ENCODE results near the gene ZHX3. TPM values are rescaled to one million over a fixed set of nuclear protein-coding genes. Genes with fewer than 3 reads are reported as not detected.

The ZHX3 gene
- polyA plus RNA-seq, 3 donors: 0.58 to 3.2 (median 1.1) TPM

GRCh38 chr20:41358230-41358629 lies 40.7 kb upstream of the ZHX3 start:
- TF ChIP-seq, protein P1, sequence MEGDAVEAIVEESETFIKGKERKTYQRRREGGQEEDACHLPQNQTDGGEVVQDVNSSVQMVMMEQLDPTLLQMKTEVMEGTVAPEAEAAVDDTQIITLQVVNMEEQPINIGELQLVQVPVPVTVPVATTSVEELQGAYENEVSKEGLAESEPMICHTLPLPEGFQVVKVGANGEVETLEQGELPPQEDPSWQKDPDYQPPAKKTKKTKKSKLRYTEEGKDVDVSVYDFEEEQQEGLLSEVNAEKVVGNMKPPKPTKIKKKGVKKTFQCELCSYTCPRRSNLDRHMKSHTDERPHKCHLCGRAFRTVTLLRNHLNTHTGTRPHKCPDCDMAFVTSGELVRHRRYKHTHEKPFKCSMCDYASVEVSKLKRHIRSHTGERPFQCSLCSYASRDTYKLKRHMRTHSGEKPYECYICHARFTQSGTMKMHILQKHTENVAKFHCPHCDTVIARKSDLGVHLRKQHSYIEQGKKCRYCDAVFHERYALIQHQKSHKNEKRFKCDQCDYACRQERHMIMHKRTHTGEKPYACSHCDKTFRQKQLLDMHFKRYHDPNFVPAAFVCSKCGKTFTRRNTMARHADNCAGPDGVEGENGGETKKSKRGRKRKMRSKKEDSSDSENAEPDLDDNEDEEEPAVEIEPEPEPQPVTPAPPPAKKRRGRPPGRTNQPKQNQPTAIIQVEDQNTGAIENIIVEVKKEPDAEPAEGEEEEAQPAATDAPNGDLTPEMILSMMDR (IDR thresholded peaks at IDR 0.05): no peak
- no peaks in the 10 kb centered on the region for H3K4me1 ChIP-seq (ENCODE audit: control insufficient read depth in 1 of 2, insufficient read depth in 2 of 2, low read length in 2 of 2)
- no peak overlapping the region for H3K4me2 ChIP-seq (replicated peaks; ENCODE audit: extremely low read depth, low read length, poor library complexity, severe bottlenecking)
- H4K20me1 ChIP-seq (ENCODE audit: insufficient read depth, low read length): no peaks in the 10 kb centered on the region
- peaks cover 7 to 13% (median 7%) of the 10 kb centered on the region in 3 donors for H3K27me3 Mint-ChIP-seq (ENCODE audit: low read depth in 3 of 3)
- intact Hi-C loops (cut with micrococcal nuclease): no loop called here
- H3K9me3 ChIP-seq (replicated peaks in 1 of 2; ENCODE audit: control insufficient read depth in 1 of 2, insufficient read depth in 1 of 2, low read length in 2 of 2): no peaks in the 10 kb centered on the region
- H3K79me2 ChIP-seq (ENCODE audit: insufficient read depth, low read length): no peaks in the 10 kb centered on the region
- H3K9ac ChIP-seq (ENCODE audit: insufficient read depth, low read length, poor library complexity, severe bottlenecking): no peak overlapping the region
- H3K36me3 ChIP-seq (replicated peaks in 1 of 2; ENCODE audit: control insufficient read depth in 1 of 2, insufficient read depth in 2 of 2, low read length in 2 of 2): no peaks in the 10 kb centered on the region
- H3K27ac ChIP-seq (ENCODE audit: low read depth in 1 of 2, low read length in 2 of 2): no peak overlapping the region
- no peak for DNase-seq
- H3K4me3 Mint-ChIP-seq: no peak overlapping the region
- no peaks in the 10 kb centered on the region for H3K36me3 Mint-ChIP-seq
- H3K4me1 Mint-ChIP-seq: no peaks in the 10 kb centered on the region
- peaks cover 0 to 4% (median 0%) of the 10 kb centered on the region in 7 donors for H3K9me3 Mint-ChIP-seq
- no peak overlapping the region for H3K27ac Mint-ChIP-seq
- no peaks in the 10 kb centered on the region for H3K27me3 ChIP-seq (ENCODE audit: control insufficient read depth in 2 of 2, insufficient read depth in 2 of 2, low read length in 2 of 2)
- H3K4me3 ChIP-seq (replicated peaks in 1 of 3; ENCODE audit: low read depth in 2 of 3, low read length in 3 of 3): no peak overlapping the region
- 95% methylated on average over 9 of the region's 9 CpGs for WGBS (ENCODE audit: insufficient coverage)
- no peak overlapping the region for H2AFZ ChIP-seq (ENCODE audit: insufficient read depth, low read depth, low read length, poor library complexity, severe bottlenecking)

GRCh38 chr20:41357424-41358163 lies 40.1 kb upstream of the ZHX3 start:
- H4K20me1 ChIP-seq (ENCODE audit: insufficient read depth, low read length): no peaks in the 10 kb centered on the region
- H3K4me3 ChIP-seq (replicated peaks in 1 of 3; ENCODE audit: low read depth in 2 of 3, low read length in 3 of 3): no peak overlapping the region
- H3K9me3 ChIP-seq (replicated peaks in 1 of 2; ENCODE audit: control insufficient read depth in 1 of 2, insufficient read depth in 1 of 2, low read length in 2 of 2): no peaks in the 10 kb centered on the region
- 98% methylated on average over 7 of the region's 11 CpGs for WGBS (ENCODE audit: insufficient coverage)
- TF ChIP-seq, protein P1 (IDR thresholded peaks at IDR 0.05): no peak
- Mint-ChIP-seq H3K4me1 (no peaks in the 10 kb centered on the region), H3K9me3 (peaks cover 0 to 4% (median 0%) of the 10 kb centered on the region in 7 donors), H3K27ac (no peak overlapping the region), H3K27me3 (ENCODE audit: low read depth in 3 of 3) (peaks cover 6 to 15% (median 10%) of the 10 kb centered on the region in 3 donors), H3K4me3 (no peak overlapping the region), H3K36me3 (no peaks in the 10 kb centered on the region)
- intact Hi-C loops (cut with micrococcal nuclease): no loop called here
- H3K4me1 ChIP-seq (ENCODE audit: control insufficient read depth in 1 of 2, insufficient read depth in 2 of 2, low read length in 2 of 2): no peaks in the 10 kb centered on the region
- no peak for DNase-seq
- no peak overlapping the region for H3K9ac ChIP-seq (ENCODE audit: insufficient read depth, low read length, poor library complexity, severe bottlenecking)
- H3K27ac ChIP-seq (ENCODE audit: low read depth in 1 of 2, low read length in 2 of 2): no peak overlapping the region
- H3K27me3 ChIP-seq (ENCODE audit: control insufficient read depth in 2 of 2, insufficient read depth in 2 of 2, low read length in 2 of 2): no peaks in the 10 kb centered on the region
- H2AFZ ChIP-seq (ENCODE audit: insufficient read depth, low read depth, low read length, poor library complexity, severe bottlenecking): no peak overlapping the region
- no peaks in the 10 kb centered on the region for H3K36me3 ChIP-seq (replicated peaks in 1 of 2; ENCODE audit: control insufficient read depth in 1 of 2, insufficient read depth in 2 of 2, low read length in 2 of 2)
- H3K4me2 ChIP-seq (replicated peaks; ENCODE audit: extremely low read depth, low read length, poor library complexity, severe bottlenecking): no peak overlapping the region
- H3K79me2 ChIP-seq (ENCODE audit: insufficient read depth, low read length): no peaks in the 10 kb centered on the region

Measured in CD14-positive monocyte (primary cell).